HTR-8/SVneo (cell line): ENCODE measurements around the gene SLC35E1.

Experiments
- DNase-seq: peaks from one replicate; pipeline ENCODE4 v3.0.0; 2011; ENCODE audit warnings: low spot score, mixed read lengths; ENCODE audit not compliant: insufficient read length
- FAIRE-seq: peaks from 2 replicates; lab custom pipeline; 2011; peaks lifted over from hg19 to GRCh38; lab: Jason Lieb, UNC

SLC35E1 gene

DNA sequence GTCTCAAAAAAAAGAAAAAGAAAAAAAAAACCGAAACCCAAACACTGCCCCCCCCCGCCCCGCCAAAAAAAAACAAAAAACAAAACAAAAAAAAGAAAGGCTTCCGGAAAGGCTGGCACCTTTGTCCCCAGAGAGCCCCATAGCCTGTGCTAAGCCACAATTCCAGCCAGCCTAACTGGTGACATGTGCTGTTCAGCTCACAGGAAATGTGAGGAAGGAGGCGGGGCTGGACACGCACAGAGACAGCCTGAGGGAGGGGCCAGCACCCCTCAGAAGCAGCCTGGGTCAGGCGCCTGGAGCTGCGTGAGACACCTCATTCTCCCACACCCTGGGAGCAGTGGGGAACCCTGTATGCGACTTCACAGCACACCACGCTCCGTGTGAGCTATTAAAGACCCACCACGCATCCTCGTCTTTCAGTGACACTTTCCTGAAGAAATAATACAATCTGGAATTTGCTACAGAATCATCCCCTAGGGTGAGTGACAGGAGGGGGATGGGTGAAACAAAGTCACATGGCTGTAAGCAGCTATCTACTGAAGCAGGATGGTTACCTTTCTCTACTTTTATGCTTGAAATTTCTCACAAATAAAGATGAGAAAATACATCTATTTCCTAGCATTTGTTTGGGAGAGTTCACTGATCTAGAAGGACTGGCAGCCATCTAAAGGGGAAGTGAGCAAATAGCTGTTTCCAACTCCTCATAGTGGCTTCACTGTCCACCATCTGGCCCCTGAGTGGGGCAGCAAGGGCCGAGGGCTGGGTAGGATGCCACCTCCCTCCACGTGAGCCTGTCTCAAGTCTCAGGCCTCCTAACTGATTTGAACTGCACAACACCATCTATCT is 12.3 kb upstream of the SLC35E1 start:
- FAIRE-seq = peak; percentile 81

DNA sequence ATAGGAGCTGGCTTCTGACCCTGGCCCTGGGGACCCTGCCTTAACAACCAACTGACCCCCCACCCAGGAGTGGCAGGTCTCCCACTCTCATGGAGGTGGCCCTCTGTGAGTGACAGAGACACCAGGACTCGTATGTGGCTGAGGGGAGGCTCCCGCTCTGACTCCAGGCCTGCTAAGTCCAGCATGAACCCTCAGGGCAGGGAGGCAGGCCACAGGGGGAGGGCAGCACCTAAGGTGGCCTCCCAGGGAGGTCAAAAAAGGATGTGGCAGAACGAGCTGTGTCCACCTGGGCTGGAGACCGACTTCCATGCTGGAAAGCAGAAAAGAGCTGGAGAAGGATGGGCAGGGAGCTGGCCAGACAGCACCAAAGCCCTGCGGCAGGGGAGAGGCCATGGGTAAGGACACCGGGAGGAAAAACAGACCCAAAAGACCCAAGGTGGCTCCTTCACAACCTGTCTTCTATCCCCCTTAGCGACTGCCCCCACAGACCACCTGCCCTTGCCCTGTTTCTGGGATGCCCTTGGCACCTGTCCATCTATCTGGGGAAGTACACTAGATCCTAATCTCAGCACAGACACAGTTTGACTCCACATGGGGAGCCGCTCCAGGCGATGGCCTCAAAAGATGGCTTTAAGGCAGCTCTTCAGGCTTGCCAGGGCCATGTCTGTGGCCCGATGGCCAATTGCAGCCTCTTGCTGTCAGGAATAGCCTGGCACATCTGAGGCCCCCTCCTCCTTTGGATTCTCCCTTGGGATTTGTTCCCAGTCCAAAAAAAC is 10.5 kb upstream of the SLC35E1 start:
- FAIRE-seq (no peak), DNase-seq (no peak)

More for the DNA sequence above, 12.3 kb upstream of the SLC35E1 start:
- peak; percentile 94 for DNase-seq

DNA sequence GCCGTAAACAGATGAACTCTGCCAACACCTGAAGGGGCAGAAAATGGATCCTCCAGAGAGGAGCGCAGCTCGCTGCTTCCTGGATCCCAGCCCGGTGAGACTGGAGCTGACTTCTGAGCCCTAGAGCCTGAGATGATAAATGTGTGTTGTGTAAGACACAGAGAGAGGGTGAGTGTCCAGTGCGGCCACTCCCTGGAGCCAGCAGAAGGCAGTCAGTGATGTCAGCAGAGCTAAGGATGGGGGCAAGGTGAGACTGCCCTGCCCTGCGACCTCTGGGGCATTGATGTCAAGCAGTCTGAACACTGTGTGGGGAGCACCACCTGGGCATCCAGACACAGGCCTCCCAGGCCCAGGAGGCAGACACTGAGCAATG is 9.7 kb upstream of the SLC35E1 start:
- no peak for FAIRE-seq
- DNase-seq = no peak

DNA sequence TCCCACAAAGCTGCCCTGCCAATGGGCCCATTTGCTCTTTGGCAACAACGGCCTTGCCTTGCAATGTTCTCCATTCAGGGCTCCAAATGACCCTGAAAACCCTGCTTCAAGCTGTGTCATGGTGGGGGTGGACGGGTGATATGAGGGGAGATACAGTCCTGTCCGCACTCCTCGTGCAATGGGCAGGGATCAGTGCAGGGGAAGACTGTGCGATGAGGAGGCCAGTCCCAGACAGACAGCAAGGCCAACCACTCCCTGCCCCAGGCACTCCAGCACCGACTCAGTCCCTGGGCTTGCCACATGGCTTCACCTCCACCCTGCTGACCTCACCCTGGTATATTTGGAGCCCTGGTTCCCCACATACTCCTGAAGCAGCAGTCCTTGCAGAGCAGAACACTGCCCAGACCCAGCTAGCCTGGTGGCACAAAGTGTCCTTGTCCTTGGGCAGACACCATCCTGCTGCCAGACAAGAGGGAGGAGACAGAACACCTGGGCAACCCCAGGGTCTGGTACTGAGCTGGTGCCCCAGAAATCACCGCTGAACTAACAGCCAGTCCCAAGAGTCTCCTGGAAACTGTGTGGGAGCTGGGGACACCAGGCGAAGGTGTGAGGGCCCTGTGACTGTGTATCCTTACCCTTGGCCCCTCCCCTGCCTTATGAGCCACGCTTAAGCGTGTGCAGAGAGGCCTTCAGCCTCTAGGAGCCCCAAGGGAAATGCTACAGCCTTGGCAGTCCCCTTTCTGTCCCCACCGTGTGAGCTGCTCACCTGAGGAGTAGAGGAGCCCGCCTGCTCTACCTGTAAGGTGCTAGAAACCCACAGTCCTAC is 9.1 kb upstream of the SLC35E1 start:
- FAIRE-seq (no peak), DNase-seq (no peak)

DNA sequence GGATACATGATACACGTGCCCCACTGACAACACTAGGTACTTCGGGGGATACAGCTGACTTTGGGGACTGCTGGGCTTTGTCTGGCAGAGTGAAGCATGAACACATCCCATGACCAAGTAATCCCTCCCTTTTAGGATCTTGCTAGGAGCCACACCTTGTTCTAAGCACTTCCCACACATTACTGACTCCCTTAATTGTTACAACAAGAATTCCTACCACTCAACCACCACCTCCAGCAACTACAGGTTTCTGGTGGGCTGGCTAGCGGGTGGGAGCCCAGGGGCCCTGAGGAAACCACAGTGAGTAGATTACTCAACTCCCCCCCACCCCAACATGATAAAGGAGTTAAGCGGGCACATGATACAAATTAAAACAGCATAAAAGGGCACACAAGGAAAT is 7.2 kb upstream of the SLC35E1 start:
- FAIRE-seq (no peak), DNase-seq (no peak)

DNA sequence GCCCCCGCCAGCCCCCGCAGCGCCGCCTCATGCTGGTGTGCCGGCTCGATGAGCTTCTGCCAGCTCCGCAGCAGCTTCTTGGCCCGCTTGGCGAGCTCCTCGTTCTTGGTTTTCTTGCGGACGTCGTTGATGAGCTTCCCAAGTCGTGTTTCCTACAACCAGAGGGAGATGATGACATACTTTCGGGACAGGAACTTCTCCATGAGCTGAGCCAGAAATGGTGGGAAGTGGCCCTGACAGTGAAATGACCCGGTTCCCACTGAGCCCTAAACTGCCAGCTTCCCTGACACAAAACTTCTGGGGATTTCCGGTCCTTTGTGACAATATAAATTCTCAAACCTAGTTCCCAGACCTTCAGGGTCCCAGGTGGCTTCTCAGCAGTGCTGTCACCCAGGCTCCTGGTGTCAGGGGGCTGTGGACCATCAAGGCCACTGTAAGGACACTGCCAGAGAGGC is 5.3 kb upstream of the SLC35E1 start:
- FAIRE-seq = no peak
- DNase-seq = no peak

DNA sequence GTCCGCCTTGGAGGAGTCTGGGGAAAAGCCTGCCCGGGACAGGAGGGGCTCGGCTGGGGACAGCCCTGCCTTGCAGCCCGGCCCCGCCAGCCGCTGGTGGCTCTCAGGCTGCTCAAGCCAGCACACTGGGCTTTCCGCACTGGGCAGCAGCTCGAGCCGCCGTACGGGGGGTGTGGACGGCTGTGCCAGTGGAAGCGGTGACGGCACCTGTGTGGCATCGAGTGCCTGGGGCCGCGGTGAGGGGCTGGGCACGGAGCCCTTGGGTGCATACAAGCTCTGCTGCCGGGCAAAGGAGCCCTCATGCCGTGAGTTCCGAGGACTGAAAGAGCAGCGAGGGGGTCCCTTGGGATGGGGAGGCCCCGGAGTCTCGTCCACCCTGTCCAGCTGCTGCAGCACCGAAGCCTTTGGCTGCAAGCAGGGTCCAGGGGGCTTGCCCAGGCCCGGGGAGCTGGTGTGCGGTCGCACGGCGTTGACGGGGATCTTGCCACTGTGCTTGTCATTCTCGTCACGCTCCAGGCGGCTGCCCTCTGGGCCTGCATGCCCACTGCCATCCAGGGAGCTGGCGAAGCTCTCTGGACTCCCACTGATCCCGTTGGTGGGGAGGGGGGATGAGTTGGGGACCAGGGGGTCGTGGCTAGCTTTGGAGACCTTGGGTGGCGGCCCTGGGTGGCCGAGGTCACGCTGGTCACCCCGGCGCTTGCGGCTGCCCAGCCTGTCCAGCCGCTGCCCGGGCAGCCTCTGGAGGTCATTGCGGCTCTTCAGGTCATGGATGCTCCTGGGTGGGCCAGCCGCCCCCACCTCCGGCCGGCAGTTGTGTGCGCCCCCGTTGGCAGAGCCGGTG is 4.7 kb upstream of the SLC35E1 start:
- DNase-seq (no peak), FAIRE-seq (no peak)

DNA sequence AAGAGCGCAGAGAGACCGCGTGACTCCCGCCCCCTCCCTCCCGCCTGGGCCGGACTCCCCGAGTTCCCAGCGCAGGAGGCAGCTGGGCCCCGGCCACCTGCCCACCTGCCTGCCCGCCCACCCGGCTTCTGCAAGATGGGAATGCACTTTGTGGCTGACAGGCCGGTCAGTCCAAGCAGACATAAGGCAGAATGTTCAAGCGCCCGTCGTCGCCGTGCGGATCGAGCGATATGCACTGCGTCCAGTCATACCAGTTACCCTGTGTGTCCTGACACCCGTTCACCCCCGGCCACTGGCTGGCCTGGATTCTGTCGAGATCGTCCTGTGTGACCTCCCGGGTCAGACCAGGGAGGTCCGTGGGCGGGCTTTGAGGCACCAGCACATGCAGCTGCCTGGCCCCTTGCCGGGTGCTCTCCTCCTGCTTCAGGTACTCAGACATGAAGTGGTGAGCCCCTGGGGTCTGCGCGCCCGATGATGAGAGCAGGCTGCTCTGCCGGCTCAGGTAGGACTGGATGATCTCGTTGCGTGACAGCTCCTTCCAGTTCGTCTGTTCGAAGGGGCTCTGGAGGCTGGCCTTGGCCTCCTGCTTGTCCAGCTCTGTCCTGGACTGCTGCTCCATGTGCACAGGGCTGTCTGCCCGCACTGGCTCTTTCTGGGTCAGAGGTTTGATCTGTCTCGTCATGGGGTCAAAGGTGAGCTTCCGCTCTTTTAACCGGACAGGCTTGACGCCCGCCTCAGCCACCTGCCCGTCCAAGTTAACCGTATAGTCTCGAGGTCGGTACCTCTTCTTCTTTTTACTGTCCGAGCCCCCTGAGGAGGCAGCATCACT is 3.9 kb upstream of the SLC35E1 start:
- no peak for DNase-seq
- no peak for FAIRE-seq

DNA sequence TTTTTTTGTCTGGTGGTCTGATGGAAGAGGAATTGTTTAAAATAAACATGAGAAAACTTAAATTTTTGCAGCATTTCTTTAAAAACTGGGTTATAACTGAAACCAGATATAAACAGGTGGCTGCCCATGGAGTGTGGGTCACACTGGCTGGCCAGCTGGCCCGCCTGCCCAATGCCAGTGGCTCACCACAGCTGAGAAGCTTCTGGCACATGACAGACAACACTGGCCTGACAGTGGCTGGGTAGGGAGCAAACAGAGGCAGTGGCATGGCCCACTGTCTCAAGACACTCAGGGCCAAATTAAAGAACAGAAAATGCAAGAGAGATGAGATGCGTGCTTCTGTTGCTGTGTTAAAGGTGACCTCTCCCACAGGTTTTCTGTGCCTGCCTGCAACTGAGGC is 3.1 kb upstream of the SLC35E1 start:
- DNase-seq (no peak), FAIRE-seq (no peak)

DNA sequence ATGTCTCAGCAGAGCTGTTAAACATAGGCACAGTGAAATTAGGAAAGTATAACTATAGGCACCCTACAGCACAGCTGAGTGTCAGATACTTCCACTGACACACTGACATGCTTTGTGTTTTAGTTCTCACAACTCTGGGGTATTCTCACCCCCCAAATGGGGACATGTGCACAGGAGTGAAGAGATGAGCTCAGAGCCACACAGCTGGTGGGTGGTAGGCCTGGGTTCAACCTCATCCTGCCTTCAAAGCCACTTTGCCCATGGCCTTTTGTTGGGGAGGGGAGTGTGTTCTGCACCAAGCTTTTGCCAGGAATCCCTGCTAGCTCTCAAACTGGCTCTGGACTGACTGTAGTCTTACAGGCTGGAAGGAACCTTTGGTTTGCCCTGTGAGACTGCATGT is 1.7 kb upstream of the SLC35E1 start:
- DNase-seq (no peak), FAIRE-seq (no peak)

DNA sequence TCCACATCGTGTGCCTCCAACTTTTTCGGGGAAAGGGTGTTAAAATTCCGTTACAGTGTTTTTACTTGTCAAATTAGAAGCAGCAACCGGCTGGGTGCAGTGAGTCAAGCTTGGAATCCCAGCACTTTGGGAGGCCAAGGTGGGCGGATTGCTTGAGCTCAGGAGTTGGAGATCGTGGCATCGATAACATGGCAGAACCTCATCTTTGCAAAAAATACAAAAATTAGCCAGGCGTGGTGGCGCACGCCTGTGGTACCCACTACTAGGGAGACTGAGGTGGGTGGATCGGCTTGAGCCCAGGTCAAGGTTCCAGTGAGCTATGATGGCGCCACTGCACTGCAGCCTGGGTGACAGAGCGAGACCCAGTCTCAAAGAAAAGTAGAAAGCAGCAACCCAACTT is 1.1 kb upstream of the SLC35E1 start:
- no peak for FAIRE-seq
- DNase-seq = no peak

DNA sequence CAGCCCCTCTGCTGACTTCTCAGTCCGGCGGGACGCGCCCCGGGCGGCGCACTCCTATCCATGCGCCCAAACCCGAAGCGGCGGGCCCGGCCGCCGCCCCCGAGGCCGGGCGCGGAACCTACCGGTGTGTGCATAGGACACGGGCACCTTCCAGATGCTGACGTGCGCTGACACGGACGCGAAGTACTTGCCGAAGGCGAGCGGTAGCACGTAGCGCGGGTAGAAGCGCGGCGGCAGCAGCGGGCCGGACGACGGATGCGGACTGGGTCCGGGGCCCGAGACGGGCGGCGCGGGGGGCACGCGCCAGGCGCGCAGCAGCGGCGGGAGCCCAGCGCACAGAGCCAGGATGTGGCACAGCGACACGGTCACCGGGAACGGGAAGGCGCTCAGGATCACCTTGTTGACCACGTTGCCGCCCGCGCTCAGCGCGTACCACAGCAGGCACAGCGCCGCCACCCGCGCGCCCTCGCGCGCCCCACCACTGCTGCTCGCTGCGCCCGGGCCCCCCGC is 338 bp downstream of the SLC35E1 start:
- FAIRE-seq (peak; percentile 16), DNase-seq (no peak)

DNA sequence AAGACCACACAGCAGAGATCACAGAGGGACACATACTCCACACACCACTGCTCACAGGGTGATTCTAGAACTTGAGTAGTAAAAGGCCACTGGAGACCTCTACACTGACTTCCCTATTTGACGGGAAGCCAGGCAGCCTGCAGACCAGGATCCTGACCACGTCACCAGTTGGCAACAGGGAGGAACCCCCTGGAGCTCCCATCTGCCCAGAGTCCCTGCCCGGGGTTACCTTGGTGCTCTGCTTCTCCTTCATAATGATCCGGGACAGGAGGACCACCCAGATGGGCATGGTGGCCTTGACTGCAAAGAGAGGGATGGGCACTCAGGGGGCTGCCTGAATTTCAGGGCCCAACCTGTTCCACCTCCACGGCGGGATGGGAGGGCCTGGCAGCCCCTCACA is 932 bp downstream of the SLC35E1 start:
- DNase-seq (no peak), FAIRE-seq (no peak)

DNA sequence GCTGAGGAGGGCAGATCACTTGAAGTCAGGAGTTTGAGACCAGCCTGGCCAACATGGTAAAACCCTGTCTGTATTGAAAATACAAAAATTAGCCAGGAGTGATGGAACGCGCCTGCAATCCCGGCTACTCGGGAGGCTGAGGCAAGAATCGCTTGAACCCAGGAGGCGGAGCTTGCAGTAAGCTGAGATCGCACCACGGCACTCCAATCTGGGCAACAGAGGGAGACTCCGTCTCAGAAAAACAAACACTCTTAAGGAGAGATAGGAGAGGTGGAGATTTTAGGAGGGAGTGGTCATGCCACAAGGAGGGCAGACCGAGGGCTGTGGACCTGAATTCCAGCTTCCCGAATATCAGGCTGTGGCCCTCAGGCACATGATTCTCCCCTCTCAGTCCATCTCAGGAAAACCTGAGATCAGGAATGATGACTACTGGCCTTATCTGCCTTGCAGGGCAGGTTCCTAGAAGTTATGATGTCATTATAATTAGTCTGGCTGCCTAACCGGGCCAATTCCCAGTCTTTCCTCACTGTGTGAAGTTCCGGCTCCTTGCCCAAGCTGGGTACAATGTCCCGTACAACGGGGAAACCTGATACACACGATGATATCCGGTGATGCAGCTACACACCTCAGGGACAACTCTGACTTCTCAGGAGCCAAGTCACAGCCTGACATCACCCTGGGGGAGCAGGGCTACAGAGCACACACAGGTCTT is 2.5 kb downstream of the SLC35E1 start:
- FAIRE-seq = no peak
- DNase-seq = no peak

DNA sequence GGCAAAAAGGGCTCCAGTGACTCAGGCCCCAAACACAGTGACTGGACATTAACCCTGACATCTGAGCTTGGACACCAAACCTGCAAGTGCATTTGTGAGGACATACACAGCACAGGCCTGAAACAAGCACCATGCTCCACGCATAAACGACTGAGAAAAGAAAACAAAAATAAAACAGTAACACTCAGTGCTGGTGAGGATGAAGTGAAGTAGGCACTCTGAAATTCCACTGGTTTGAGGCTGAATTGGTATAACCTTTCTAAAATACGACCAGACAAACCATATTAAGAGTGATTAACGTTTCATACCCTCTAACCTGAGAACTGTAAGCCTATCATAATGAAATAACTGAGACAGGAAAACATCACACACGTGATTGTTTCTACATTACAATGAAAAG is 5.5 kb downstream of the SLC35E1 start:
- FAIRE-seq = no peak

DNA sequence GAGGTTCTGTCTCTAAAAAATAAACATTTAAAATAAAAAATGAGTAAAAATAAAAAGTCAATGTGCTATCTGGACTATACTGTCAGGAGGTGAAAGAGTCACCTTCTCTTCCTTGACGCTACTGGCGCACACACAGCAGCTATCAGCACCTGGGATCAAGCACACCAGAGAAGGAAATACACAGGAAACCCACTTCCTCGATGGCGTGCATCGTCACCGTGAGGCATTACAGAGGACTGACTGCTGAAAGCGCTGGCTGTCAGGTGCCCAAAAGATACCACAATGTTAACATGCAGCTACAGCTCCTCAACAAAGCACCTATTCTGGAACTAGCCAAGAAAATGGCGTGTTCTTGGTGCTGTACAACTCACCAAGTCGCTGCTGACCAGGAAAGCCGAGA is 6.1 kb downstream of the SLC35E1 start:
- no peak for FAIRE-seq
- DNase-seq = no peak

More for the DNA sequence above, 5.5 kb downstream of the SLC35E1 start:
- no peak for DNase-seq

DNA sequence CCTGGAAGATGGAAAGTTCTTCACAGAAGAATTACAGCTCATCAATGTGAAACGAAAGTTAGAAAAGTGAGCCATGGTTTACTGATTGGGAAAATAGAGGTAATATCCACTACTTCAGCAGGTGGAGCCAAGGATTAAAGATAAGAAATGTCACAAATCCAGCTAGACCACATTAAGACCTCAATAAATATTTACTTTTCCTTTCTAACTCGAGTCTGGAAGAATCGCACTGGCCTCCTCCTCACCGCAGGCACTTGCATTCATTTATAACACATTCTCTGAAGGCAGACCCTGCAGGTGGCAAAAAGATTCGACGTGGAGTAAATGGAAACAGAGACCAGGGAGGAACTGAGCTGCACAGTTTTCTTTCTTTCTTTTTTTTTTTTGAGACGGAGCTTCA is 7.4 kb downstream of the SLC35E1 start:
- DNase-seq = no peak
- no peak for FAIRE-seq

DNA sequence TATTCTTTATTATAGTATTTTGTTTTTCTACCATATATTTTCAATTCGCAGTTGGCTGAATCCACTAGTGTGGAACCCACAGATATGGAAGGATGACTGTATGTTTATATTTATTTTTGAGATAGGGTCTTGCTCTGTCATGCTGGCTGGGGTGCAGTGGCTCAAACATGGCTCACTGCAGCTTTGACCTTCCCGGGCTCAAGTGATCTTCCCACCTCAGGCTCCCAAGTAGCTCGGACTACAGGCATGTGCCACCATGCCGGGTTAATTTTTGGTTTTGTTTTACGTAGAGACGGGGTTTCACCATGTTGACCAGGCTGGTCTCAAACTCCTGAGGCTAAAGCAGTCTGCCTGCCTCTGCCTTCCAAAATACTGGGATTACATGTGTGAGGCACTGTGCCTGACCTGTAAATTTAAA is 9.6 kb downstream of the SLC35E1 start:
- no peak for FAIRE-seq
- no peak for DNase-seq
